Caco-2 (cell line): ENCODE results near the gene PPP2R5D. TPM values are rescaled to one million over a fixed set of nuclear protein-coding genes. Genes with fewer than 3 reads are reported as not detected.

Experiments
- BruUV-seq: library from RNA; stranded (reverse); fragments of 400-500 nt; replicated peaks from 2 replicates; lab custom pipeline; 2021; lab: Mats Ljungman, UMichigan
- CTCF ChIA-PET: fragments of 300-600 bp; sonication (Branson Sonifier 250); formaldehyde crosslinking; loops from one replicate; lab custom pipeline; 2022; ENCODE audit warnings: antibody characterized with exemption; lab: Charles Lee
- POLR2A ChIA-PET: fragments of 300-600 bp; sonication (Branson Sonifier 250); formaldehyde crosslinking; loops from one replicate; lab custom pipeline; 2022; ENCODE audit warnings: antibody characterized with exemption; lab: Charles Lee
- DNase-seq, 2 experiments: peaks; one replicate each; pipeline versions ENCODE4 v3.0.0 to v3.0.0-alpha.2; 2020 to 2022
- H3K27me3 ChIP-seq: replicated peaks from 2 replicates; pipeline ENCODE4 v1.6.0; 2011; ENCODE audit warnings: low read length; ENCODE audit not compliant: control insufficient read depth, insufficient read depth
- H3K36me3 ChIP-seq: 2 replicates; pipeline ENCODE4 v1.5.1; 2011; ENCODE audit warnings: low read length; ENCODE audit not compliant: control insufficient read depth, insufficient read depth
- H3K4me1 ChIP-seq: fragments of 250-450 bp; sonication (Bioruptor Pico); 2 replicates; pipeline ENCODE4 v1.5.1; 2020; ENCODE audit warnings: mild to moderate bottlenecking
- H3K4me3 ChIP-seq: 2 replicates; pipeline ENCODE4 v1.5.1; 2011; ENCODE audit warnings: low read depth, mild to moderate bottlenecking, control low read depth, low read length
- H3K9me3 ChIP-seq: fragments of 250-450 bp; sonication (Bioruptor Pico); 2 replicates; pipeline ENCODE4 v1.5.1; 2020; ENCODE audit warnings: mild to moderate bottlenecking, moderate library complexity
- H3K27ac Mint-ChIP-seq: one replicate; pipeline ENCODE4 v1.8.0; 2022; ENCODE audit warnings: mixed read lengths; ENCODE audit not compliant: unreplicated experiment
- H3K27me3 Mint-ChIP-seq: one replicate; pipeline ENCODE4 v1.8.0; 2022; ENCODE audit warnings: mixed read lengths; ENCODE audit not compliant: insufficient read depth, unreplicated experiment
- H3K36me3 Mint-ChIP-seq: one replicate; pipeline ENCODE4 v1.8.0; 2022; ENCODE audit warnings: mild to moderate bottlenecking, mixed read lengths; ENCODE audit not compliant: insufficient read depth, unreplicated experiment
- H3K4me1 Mint-ChIP-seq: one replicate; pipeline ENCODE4 v1.8.0; 2022; ENCODE audit warnings: low read depth, mixed read lengths; ENCODE audit not compliant: unreplicated experiment
- H3K4me3 Mint-ChIP-seq: one replicate; pipeline ENCODE4 v1.8.0; 2022; ENCODE audit warnings: mild to moderate bottlenecking, moderate library complexity, mixed read lengths; ENCODE audit not compliant: unreplicated experiment
- H3K9me3 Mint-ChIP-seq: one replicate; pipeline ENCODE4 v1.8.0; 2022; ENCODE audit warnings: mixed read lengths; ENCODE audit not compliant: unreplicated experiment
- intact Hi-C: fragments of 100-400 bp; cut with micrococcal nuclease; formaldehyde crosslinking; loops from one replicate; pipeline ENCODE4 v1.10.0; 2022; ENCODE audit not compliant: unreplicated experiment
- total RNA-seq: library from RNA; stranded (reverse); gene quantifications from 2 replicates; pipeline ENCODE4 v1.2.3, GENCODE V29; 2022
- TF ChIP-seq, protein P1 (sequence below), 2 experiments: fragments of 200-600 bp in 1 of 2; IDR thresholded peaks; 1 replicate in 1 of 2; 2 replicates in 1 of 2; pipeline versions ENCODE4 v1.5.1 to v1.8.0; 2011 to 2022; ENCODE audit warnings: antibody characterized with exemption in 1 of 2, control low read depth in 1 of 2, inconsistent platforms in 1 of 2, low read depth in 1 of 2, low read length in 1 of 2, mild to moderate bottlenecking in 1 of 2, moderate library complexity in 1 of 2; ENCODE audit not compliant: insufficient read depth in 1 of 2, severe bottlenecking in 1 of 2, unreplicated experiment in 1 of 2

The PPP2R5D gene
- total RNA-seq, 1 experiment from 2014 or later, result 45.0 TPM

DNA sequence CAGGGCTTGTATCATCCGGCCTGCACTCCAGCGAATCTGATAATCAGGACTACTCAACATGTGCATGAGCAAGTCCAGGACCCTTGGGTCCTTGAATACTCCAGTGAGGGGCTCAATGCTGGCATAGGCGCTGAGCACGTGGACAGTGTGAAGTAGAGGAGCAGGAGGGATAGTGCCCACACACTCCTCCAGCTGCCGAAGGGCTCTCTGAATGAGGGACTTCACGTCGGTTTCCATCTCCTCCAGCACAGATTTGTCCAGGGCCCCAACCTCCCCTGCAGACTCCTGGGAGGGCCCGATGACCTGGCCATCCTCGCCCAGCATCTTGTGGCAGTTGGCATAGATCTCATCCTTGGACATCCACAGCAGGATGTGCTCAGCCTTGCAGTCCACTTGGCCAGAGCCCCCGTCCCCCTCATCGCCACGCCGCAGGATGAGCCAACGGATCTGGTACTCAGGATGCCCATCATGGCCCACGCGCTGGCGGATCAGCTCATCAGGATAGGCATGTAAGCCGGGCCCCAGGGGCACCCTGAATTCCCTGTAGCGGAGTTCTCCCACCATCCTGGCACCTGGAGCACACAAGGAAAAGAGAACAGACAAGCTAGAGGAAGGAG, 68.0 kb downstream of the PPP2R5D start:
- TF ChIP-seq, protein P1, sequence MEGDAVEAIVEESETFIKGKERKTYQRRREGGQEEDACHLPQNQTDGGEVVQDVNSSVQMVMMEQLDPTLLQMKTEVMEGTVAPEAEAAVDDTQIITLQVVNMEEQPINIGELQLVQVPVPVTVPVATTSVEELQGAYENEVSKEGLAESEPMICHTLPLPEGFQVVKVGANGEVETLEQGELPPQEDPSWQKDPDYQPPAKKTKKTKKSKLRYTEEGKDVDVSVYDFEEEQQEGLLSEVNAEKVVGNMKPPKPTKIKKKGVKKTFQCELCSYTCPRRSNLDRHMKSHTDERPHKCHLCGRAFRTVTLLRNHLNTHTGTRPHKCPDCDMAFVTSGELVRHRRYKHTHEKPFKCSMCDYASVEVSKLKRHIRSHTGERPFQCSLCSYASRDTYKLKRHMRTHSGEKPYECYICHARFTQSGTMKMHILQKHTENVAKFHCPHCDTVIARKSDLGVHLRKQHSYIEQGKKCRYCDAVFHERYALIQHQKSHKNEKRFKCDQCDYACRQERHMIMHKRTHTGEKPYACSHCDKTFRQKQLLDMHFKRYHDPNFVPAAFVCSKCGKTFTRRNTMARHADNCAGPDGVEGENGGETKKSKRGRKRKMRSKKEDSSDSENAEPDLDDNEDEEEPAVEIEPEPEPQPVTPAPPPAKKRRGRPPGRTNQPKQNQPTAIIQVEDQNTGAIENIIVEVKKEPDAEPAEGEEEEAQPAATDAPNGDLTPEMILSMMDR (IDR thresholded peaks at IDR 0.05; ENCODE audit: insufficient read depth in 1 of 2, low read depth in 1 of 2, low read length in 1 of 2, severe bottlenecking in 1 of 2, unreplicated experiment in 1 of 2), result no peak
- Mint-ChIP-seq H3K4me1 (peaks cover 30% of the 10 kb centered on the region), H3K27me3 (no peaks in the 10 kb centered on the region), H3K9me3 (no peaks in the 10 kb centered on the region), H3K4me3 (peak overlapping the region; percentile 100), H3K36me3 (peaks cover 79% of the 10 kb centered on the region), H3K27ac (peak overlapping the region; percentile 97)
- Histone ChIP-seq H3K4me3 (peak overlapping the region; percentile 71), H3K36me3 (peaks cover 2% of the 10 kb centered on the region; the same call in 1 of the 2 replicates), H3K27me3 (no peaks in the 10 kb centered on the region), H3K4me1 (peaks cover 20% of the 10 kb centered on the region), H3K9me3 (no peaks in the 10 kb centered on the region)
- DNase-seq, result no peak
- intact Hi-C loops, result loop anchor here (5.0 kb wide), 1 partner anchor 150 kb away; no protein-coding TSS in a partner anchor
- POLR2A ChIA-PET, result no interaction called here
- CTCF ChIA-PET, result interaction anchor here (0.6 kb wide), 1 partner anchor 111 kb away, joined by 4 read pairs; no protein-coding TSS in a partner anchor
- no TSS peak for BruUV-seq

DNA sequence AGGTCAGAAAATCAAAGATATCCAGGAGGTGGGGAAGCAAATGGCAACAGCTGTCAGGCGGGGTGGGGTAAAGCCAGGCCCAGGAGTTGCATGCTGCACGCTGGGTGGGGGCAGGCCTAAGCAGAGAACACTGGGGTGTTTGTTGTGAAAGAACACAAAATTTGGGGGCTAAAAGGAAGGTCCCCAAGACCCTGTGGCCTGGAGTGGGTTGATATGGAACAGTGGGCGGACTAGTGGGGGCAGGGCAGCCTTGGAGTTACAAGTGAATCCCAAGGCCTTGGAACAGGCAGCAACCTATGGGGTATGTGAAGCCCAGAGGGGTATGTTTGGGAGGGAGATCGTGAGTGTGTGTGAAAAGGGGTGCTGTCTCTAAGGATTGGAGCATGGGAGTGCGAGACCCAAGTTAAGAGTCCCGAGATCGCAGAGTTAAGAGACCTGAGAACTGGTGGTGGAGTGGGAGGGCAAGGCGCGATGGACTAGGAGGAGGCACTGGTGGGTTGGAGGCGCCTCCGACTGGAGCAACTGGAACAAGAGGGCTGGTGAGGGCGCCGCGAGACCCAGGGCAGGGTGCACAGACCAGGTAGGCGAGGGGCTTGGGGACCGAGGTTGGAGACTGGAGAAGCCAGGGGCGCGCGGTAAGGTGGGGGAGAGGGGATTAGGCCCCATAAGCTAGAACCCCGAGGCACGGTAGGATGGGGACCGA, 68.6 kb downstream of the PPP2R5D start:
- Histone ChIP-seq H3K27me3 (no peaks in the 10 kb centered on the region), H3K4me1 (peaks cover 20% of the 10 kb centered on the region), H3K9me3 (no peaks in the 10 kb centered on the region), H3K4me3 (peak overlapping the region; percentile 71), H3K36me3 (peaks cover 2% of the 10 kb centered on the region; the same call in 1 of the 2 replicates)
- Mint-ChIP-seq H3K4me1 (peaks cover 31% of the 10 kb centered on the region), H3K4me3 (peak overlapping the region; percentile 100), H3K27me3 (no peaks in the 10 kb centered on the region), H3K36me3 (peaks cover 78% of the 10 kb centered on the region), H3K9me3 (no peaks in the 10 kb centered on the region), H3K27ac (peak overlapping the region; percentile 97)
- TF ChIP-seq, protein P1 (IDR thresholded peaks at IDR 0.05; ENCODE audit: insufficient read depth in 1 of 2, low read depth in 1 of 2, low read length in 1 of 2, severe bottlenecking in 1 of 2, unreplicated experiment in 1 of 2), result no peak
- ChIA-PET CTCF (interaction anchor here (1.0 kb wide), 1 partner anchor 91 kb away, joined by 5 read pairs; no protein-coding TSS in a partner anchor), POLR2A (interaction anchor here (1.0 to 1.1 kb wide), 4 partner anchors 23 to 118 kb away, joined by 3 to 7 read pairs (median 4); partner anchors contain the start of gene RRP36)
- peak; percentile 43 to 47 for DNase-seq
- intact Hi-C loops, result loop anchor here (5.0 kb wide), 1 partner anchor 151 kb away; no protein-coding TSS in a partner anchor
- TSS peak; percentile 19 for BruUV-seq
